Neural progenitor cell (in vitro differentiated cells): ENCODE data around the gene THSD4. TPM values are rescaled to one million over a fixed set of nuclear protein-coding genes. Genes with fewer than 3 reads are reported as not detected.

Experiments used
- DNase-seq: peaks from one replicate; pipeline ENCODE4 v3.0.0-alpha.2; 2016; ENCODE audit warnings: low spot score
- H2AFZ ChIP-seq: fragments of 200-600 bp; sonication (generic); replicated peaks from 2 replicates; pipeline ENCODE4 v1.6.1; 2016; ENCODE audit warnings: antibody characterized with exemption
- H3F3A ChIP-seq: fragments of 200-600 bp; sonication (generic); 2 replicates; pipeline ENCODE4 v1.6.1; 2016; ENCODE audit warnings: antibody characterized with exemption, low read depth
- H3K27ac ChIP-seq: fragments of 200-600 bp; sonication (generic); 2 replicates; pipeline ENCODE4 v1.5.1; 2016; ENCODE audit warnings: mild to moderate bottlenecking
- H3K27me3 ChIP-seq: fragments of 200-600 bp; sonication (generic); 2 replicates; pipeline ENCODE4 v1.6.1; 2016; ENCODE audit warnings: mild to moderate bottlenecking, moderate library complexity
- H3K36me3 ChIP-seq: fragments of 200-600 bp; sonication (generic); 2 replicates; pipeline ENCODE4 v1.5.1; 2016
- H3K4me1 ChIP-seq: fragments of 200-600 bp; sonication (generic); 2 replicates; pipeline ENCODE4 v1.6.1; 2016; ENCODE audit warnings: mixed run types
- H3K4me2 ChIP-seq: fragments of 200-600 bp; sonication (generic); 2 replicates; pipeline ENCODE4 v1.6.1; 2016
- H3K4me3 ChIP-seq: fragments of 200-600 bp; sonication (generic); 2 replicates; pipeline ENCODE4 v1.5.1; 2016
- H3K79me2 ChIP-seq: fragments of 200-600 bp; sonication (generic); 2 replicates; pipeline ENCODE4 v1.6.1; 2016; ENCODE audit warnings: low read depth
- H3K9ac ChIP-seq: fragments of 200-600 bp; sonication (generic); 2 replicates; pipeline ENCODE4 v1.6.1; 2016
- H3K9me3 ChIP-seq: fragments of 200-600 bp; sonication (generic); 2 replicates; pipeline ENCODE4 v1.5.1; 2016; ENCODE audit warnings: low read depth
- H4K20me1 ChIP-seq: fragments of 200-600 bp; sonication (generic); 2 replicates; pipeline ENCODE4 v1.6.1; 2016; ENCODE audit warnings: low read depth
- H3K27ac Mint-ChIP-seq: 3 replicates; pipeline ENCODE4 v1.8.0; 2021; ENCODE audit warnings: mixed read lengths
- H3K27me3 Mint-ChIP-seq: 2 replicates; pipeline ENCODE4 v1.8.0; 2022; ENCODE audit warnings: low read depth, mild to moderate bottlenecking, inconsistent platforms, moderate library complexity, mixed read lengths; ENCODE audit not compliant: insufficient read depth
- H3K36me3 Mint-ChIP-seq: 3 replicates; pipeline ENCODE4 v1.8.0; 2021; ENCODE audit warnings: mixed read lengths
- H3K4me1 Mint-ChIP-seq: 3 replicates; pipeline ENCODE4 v1.8.0; 2021; ENCODE audit warnings: mixed read lengths
- H3K4me3 Mint-ChIP-seq: 3 replicates; pipeline ENCODE4 v1.8.0; 2021; ENCODE audit warnings: mild to moderate bottlenecking, moderate library complexity, mixed read lengths
- H3K9me3 Mint-ChIP-seq: 3 replicates; pipeline ENCODE4 v1.8.0; 2020; ENCODE audit warnings: mixed read lengths
- EZH2 ChIP-seq: fragments of 200-600 bp; sonication (generic); IDR thresholded peaks from 2 replicates; pipeline ENCODE4 v1.6.1; 2017; ENCODE audit warnings: antibody characterized with exemption, mild to moderate bottlenecking, moderate library complexity
- EZH2phosphoT487 ChIP-seq: fragments of 200-600 bp; sonication (generic); IDR thresholded peaks from 2 replicates; pipeline ENCODE4 v1.6.1; 2017; ENCODE audit warnings: antibody characterized with exemption
- total RNA-seq: library from RNA; depleted of rRNA; stranded (reverse); fragments of >200 nt; gene quantifications from 2 replicates; pipeline ENCODE4 v1.2.3, GENCODE V29; 2015; ENCODE audit warnings: low replicate concordance
- TF ChIP-seq, protein P1 (sequence below): fragments of 200-600 bp; sonication (generic); IDR thresholded peaks from 2 replicates; pipeline ENCODE4 v1.5.1; 2017; ENCODE audit warnings: antibody characterized with exemption, mild to moderate bottlenecking

The THSD4 gene
- total RNA-seq, 1 donor from 2014 or later, result 2.4 TPM

DNA sequence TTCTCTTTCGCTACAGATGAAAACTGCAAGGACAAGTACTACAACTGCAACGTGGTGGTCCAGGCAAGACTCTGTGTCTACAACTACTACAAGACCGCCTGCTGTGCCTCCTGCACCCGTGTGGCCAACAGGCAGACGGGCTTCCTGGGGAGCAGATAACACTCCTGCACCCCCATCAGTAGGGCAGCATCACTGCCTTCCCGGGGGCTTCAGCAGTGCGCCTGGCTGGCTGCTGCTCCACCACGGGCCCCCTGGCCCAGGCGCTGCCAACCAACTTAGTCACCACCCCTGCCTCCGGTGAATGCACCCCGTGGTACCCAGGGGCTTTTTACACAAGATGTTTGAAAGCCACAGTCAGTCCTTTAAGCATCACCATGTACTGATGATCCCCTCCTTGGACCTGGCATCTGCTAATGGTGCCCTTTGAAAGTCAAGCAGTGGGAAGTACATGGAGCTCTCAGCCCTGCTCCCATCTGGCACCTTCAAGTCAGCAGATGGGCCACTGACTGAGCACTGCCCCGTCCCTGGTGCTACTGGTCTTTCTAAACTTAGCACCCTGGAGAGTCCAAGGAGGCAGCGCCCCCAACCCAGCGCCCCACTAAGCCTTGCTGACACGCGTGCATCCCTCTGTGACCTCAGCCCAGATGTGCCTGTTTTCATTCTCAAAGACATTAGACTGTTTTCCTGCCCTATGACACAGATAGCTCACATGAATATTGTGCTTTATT lies 662.1 kb downstream of the THSD4 start:
- Histone ChIP-seq H3K4me2 (no peak overlapping the region), H3K27me3 (no peaks in the 10 kb centered on the region), H3K79me2 (no peaks in the 10 kb centered on the region), H3K36me3 (no peaks in the 10 kb centered on the region), H2AFZ (no peak overlapping the region), H3K9me3 (no peaks in the 10 kb centered on the region), H3K27ac (no peak overlapping the region), H3F3A (no peaks in the 10 kb centered on the region), H3K9ac (no peak overlapping the region), H3K4me1 (peaks cover 9% of the 10 kb centered on the region), H3K4me3 (no peak overlapping the region), H4K20me1 (no peaks in the 10 kb centered on the region)
- no peak for DNase-seq
- H3K4me1 Mint-ChIP-seq, result peaks cover 14% of the 10 kb centered on the region
- TF ChIP-seq EZH2, result no peak
- H3K36me3 Mint-ChIP-seq, result no peaks in the 10 kb centered on the region
- no peak overlapping the region for H3K4me3 Mint-ChIP-seq
- H3K27ac Mint-ChIP-seq, result no peak overlapping the region
- H3K27me3 Mint-ChIP-seq, result peaks cover 2% of the 10 kb centered on the region
- H3K9me3 Mint-ChIP-seq, result no peaks in the 10 kb centered on the region

DNA sequence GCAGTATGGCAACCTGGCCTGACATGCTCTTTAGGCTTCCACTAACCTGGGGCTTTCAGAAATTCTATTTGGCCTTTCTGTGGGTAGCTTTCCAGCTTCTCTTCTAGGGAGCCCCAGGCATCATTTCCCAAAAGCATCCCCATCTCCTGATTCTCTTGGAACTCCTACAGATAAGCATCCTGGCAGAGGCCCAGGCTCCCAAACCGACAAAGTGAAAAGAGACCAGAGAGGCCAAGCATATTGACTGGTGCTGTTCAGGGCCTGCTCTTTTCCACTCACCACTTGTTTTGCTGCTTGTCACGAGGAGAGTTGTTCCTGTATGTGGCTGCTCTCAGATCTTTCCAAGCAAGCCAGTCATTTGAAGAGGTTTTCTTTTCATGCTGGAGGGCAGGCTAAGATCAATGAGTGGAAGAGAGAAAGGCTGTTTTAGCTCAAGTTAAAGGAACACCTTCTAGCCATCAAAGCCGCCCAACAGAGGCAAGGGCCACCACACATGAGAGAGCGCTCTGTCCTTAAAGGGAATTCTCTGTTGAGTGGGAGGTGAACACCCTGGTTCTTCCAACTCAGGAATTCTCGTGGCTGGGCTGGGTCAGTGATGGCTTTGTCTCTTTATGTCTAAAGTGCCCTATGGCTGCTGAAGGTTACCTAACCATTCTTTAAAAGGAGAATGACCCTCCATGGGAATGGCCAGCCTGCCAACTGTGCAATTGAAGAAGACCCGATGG lies 664.0 kb downstream of the THSD4 start:
- TF ChIP-seq, protein P1, sequence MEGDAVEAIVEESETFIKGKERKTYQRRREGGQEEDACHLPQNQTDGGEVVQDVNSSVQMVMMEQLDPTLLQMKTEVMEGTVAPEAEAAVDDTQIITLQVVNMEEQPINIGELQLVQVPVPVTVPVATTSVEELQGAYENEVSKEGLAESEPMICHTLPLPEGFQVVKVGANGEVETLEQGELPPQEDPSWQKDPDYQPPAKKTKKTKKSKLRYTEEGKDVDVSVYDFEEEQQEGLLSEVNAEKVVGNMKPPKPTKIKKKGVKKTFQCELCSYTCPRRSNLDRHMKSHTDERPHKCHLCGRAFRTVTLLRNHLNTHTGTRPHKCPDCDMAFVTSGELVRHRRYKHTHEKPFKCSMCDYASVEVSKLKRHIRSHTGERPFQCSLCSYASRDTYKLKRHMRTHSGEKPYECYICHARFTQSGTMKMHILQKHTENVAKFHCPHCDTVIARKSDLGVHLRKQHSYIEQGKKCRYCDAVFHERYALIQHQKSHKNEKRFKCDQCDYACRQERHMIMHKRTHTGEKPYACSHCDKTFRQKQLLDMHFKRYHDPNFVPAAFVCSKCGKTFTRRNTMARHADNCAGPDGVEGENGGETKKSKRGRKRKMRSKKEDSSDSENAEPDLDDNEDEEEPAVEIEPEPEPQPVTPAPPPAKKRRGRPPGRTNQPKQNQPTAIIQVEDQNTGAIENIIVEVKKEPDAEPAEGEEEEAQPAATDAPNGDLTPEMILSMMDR, result no peak
- TF ChIP-seq EZH2phosphoT487 (no peak), EZH2 (no peak)
- Histone ChIP-seq H3K79me2 (no peaks in the 10 kb centered on the region), H2AFZ (no peak overlapping the region), H3K4me3 (no peak overlapping the region), H3K27ac (no peak overlapping the region), H3K27me3 (no peaks in the 10 kb centered on the region), H4K20me1 (no peaks in the 10 kb centered on the region), H3K4me2 (no peak overlapping the region), H3K9me3 (no peaks in the 10 kb centered on the region), H3K9ac (no peak overlapping the region), H3K36me3 (no peaks in the 10 kb centered on the region), H3F3A (no peaks in the 10 kb centered on the region), H3K4me1 (peaks cover 9% of the 10 kb centered on the region)
- Mint-ChIP-seq H3K36me3 (no peaks in the 10 kb centered on the region), H3K27me3 (peaks cover 10% of the 10 kb centered on the region), H3K4me3 (no peak overlapping the region), H3K9me3 (no peaks in the 10 kb centered on the region), H3K27ac (no peak overlapping the region), H3K4me1 (peaks cover 14% of the 10 kb centered on the region)
- DNase-seq, result no peak

DNA sequence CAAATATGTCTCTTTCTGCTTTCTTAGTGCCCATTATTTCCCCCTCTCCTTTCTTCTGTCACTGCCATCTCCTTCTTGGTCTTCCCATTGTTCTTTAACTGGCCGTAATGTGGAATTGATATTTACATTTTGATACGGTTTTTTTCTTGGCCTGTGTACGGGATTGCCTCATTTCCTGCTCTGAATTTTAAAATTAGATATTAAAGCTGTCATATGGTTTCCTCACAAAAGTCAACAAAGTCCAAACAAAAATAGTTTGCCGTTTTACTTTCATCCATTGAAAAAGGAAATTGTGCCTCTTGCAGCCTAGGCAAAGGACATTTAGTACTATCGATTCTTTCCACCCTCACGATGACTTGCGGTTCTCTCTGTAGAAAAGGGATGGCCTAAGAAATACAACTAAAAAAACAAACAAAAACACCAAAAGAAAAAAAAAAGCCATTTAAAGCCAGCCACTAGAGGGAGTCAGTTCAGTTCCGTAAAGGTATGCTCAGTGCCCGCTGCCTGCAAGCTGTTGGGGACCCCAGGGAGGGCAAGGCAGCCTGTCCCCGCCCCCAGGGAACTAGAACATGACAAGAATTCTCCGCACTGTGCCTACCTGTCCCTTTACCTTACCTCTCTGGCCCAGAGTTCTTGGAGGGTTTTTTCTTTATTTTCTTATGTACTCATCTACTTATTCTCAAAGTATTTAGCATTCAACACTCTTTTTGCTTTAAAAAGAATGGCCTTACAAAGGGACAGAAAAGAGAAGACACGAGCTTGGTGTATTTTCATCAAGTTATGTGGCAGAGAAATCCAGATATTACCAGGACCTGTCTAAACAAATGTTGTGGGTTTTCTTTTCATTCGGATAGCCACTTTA lies 665.1 kb downstream of the THSD4 start:
- H3F3A ChIP-seq, result no peaks in the 10 kb centered on the region
- peaks cover 14% of the 10 kb centered on the region for H3K4me1 Mint-ChIP-seq

More for the DNA sequence above, 665.1 kb downstream of the THSD4 start:
- Mint-ChIP-seq H3K27me3 (peaks cover 18% of the 10 kb centered on the region), H3K36me3 (no peaks in the 10 kb centered on the region), H3K9me3 (no peaks in the 10 kb centered on the region), H3K4me3 (no peak overlapping the region), H3K27ac (no peak overlapping the region)
- peak; percentile 80 for DNase-seq
- Histone ChIP-seq H3K9ac (no peak overlapping the region), H3K27ac (no peak overlapping the region), H2AFZ (peak overlapping the region; percentile 97), H3K4me3 (no peak overlapping the region), H3K27me3 (no peaks in the 10 kb centered on the region), H3K4me1 (peaks cover 9% of the 10 kb centered on the region), H3K9me3 (no peaks in the 10 kb centered on the region), H4K20me1 (no peaks in the 10 kb centered on the region), H3K4me2 (no peak overlapping the region), H3K79me2 (no peaks in the 10 kb centered on the region), H3K36me3 (no peaks in the 10 kb centered on the region)
- TF ChIP-seq, protein P1, result peak; percentile 87
- no peak for TF ChIP-seq EZH2phosphoT487
